ENCODE results near the gene POLA1.

Gene POLA1

GRCh38 chrX:24982306-24982965 is 288.7 kb downstream of the POLA1 start:
- DNase-seq: no peak

GRCh38 chrX:24983931-24984330 is 290.2 kb downstream of the POLA1 start:
- no peak for DNase-seq

GRCh38 chrX:24985120-24985519 is 291.4 kb downstream of the POLA1 start:
- DNase-seq: no peak

- no peak for DNase-seq
Observed at GRCh38 chrX:24987731-24988130, 294.0 kb downstream of the POLA1 start.

- DNase-seq: no peak
Observed at GRCh38 chrX:24988314-24988713, 294.6 kb downstream of the POLA1 start.

GRCh38 chrX:24990535-24990934 is 296.8 kb downstream of the POLA1 start:
- no peak for DNase-seq

- DNase-seq: no peak
Observed at GRCh38 chrX:24993879-24994278, 300.2 kb downstream of the POLA1 start.

- DNase-seq: no peak
Observed at GRCh38 chrX:24996096-24996709, 302.5 kb downstream of the POLA1 start.

- no peak for DNase-seq
Observed at GRCh38 chrX:24999511-24999910, 305.8 kb downstream of the POLA1 start.

GRCh38 chrX:25001808-25002660 is 308.3 kb downstream of the POLA1 start:
- no peak for DNase-seq

- DNase-seq: no peak
Observed at GRCh38 chrX:25002661-25003020, 308.9 kb downstream of the POLA1 start.

GRCh38 chrX:25003066-25003849 is 309.5 kb downstream of the POLA1 start:
- DNase-seq: no peak

GRCh38 chrX:25004040-25004439 is 310.3 kb downstream of the POLA1 start:
- no peak for DNase-seq

GRCh38 chrX:25004485-25005032 is 310.8 kb downstream of the POLA1 start:
- DNase-seq: no peak

- DNase-seq: no peak
Observed at GRCh38 chrX:25005034-25005381, 311.3 kb downstream of the POLA1 start.

- no peak for DNase-seq
Observed at GRCh38 chrX:25005382-25006185, 311.9 kb downstream of the POLA1 start.

- no peak for DNase-seq
Observed at GRCh38 chrX:25006586-25007058, 312.9 kb downstream of the POLA1 start.

GRCh38 chrX:25007059-25008053 is 313.6 kb downstream of the POLA1 start:
- no peak for DNase-seq

- DNase-seq: no peak
Observed at GRCh38 chrX:25009407-25009806, 315.7 kb downstream of the POLA1 start.

GRCh38 chrX:25010784-25011588 is 317.3 kb downstream of the POLA1 start:
- DNase-seq: no peak
